Skin of body (tissue), 2 donors: Measurements from ENCODE around the gene PHF19. TPM values are rescaled to one million over a fixed set of nuclear protein-coding genes. Genes with fewer than 3 reads are reported as not detected.

Experiments used
- DNase-seq: peaks from one replicate; lab custom pipeline; 2025; lab: John Stamatoyannopoulos, UW
- total RNA-seq: library from RNA; depleted of rRNA; stranded (reverse); fragments of >200 nt; gene quantifications from one replicate; pipeline ENCODE4 v1.2.3, GENCODE V29; 2014

PHF19 gene
- total RNA-seq, 1 donor from 2014 or later = 23.5 TPM

GRCh38 chr9:120913647-120914264, 36.8 kb upstream of the PHF19 start:
- no peak for DNase-seq

- DNase-seq = no peak
Observed at GRCh38 chr9:120912958-120913646, 36.1 kb upstream of the PHF19 start.

DNA sequence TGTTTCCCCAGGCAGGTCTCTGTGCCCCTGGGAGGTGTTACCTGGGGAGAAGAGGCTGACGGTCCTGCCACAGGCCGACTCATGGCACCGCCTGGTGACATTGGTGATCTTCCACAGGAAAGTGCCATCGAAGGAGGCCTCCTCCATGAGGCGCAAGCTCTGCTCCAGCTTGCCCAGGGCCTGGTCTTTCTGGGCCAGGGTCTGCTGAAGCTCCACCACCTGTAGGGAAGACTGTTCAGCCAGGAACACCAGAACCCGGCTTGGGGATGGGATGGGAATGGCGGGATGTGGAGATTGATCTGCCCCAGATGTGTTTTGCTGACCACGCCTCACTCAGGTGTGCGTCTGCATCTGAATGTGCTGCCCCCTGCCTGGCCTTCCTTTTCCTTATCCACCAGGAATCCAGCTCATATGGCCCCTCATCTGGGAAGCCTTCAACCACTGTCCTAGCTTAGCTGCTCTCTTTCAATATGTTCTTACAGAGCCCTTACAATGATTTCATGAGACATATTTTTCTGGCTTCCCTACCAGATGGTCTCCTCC, 34.4 kb upstream of the PHF19 start:
- DNase-seq = no peak

DNA sequence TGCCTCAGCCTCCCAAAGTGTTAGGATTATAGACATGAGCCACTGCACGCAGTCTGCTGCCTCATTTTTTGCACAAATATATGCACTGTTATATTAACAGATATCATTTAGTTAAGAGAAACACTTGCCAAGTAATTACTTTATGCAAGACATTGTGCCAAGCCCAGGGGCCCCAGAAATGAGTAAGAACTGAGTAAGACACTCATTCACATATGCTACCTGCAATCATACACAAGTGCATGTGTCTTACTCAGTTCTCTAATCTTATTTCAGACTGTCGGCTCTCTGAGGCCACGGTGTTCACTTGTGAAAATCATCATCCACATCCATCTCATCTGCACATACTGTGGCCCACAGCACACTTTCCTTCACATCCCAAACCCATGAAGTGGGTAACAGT, 33.7 kb upstream of the PHF19 start:
- DNase-seq = no peak

DNA sequence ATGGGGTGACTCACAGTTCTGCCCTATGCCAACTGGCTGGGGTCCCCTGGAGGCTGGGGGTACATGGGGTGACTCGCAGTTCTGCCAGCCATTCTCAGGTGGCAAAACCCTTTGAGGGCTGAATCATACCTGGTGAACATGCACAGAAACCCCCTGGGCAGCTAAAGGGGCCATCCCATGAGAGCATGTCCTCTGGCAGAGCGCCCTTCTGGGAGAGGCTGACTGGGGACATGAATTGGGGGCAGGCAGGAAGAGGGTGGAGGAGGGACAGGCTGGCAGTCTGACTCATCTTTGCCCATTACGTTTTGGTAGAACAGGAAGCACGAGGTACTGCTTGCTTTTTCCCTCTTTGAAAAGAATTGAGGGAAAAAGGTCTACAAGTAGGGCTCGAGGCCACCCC, 32.9 kb upstream of the PHF19 start:
- no peak for DNase-seq

- no peak for DNase-seq
Observed at GRCh38 chr9:120905315-120906164, 28.6 kb upstream of the PHF19 start.

- DNase-seq = no peak
Observed at GRCh38 chr9:120904978-120905301, 28.0 kb upstream of the PHF19 start.

DNA sequence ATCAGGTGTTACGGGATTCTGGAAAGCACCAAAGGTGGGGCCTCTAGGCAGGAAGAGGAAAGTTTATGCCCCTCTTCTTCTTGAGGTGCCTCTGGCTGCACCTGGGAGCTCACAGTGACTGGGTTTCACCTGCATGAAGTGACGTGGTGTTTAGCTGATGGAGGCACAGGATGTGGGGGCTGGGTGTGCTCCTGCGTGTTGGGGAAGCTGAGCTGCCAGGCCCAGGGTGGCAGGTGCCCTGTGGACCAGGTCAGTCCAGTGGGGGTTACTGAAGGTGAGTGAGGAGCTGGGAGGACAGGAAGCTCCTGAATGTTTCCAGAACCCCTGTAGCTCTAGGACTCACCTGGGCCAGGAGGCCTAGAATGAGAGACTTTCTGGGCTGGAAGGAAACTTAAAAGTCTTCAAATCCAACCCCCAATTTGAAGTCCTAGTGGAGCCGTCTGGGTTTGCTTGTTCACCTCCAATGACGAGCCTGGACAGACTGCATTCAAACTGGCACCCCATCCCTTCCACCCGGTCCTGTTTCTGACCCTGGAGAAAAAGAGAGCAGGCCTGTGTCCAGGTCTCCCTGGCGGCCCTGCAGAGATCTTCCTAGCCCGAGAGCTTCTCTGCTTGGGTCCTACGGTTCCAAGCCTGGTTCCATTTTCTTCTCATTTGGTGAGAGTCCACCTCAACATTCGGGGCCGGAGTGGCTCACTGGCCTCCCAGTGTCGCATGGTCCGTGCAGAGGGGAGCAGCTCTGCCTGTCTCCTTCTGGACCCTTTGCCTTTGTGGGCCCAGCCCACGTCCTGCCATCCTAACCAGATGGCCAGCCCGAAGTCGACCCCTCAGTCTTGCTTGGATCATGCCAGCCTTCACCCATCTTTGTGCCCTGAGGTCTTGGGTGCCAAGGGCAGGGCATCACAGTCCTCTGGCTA, 27.3 kb upstream of the PHF19 start:
- no peak for DNase-seq

DNA sequence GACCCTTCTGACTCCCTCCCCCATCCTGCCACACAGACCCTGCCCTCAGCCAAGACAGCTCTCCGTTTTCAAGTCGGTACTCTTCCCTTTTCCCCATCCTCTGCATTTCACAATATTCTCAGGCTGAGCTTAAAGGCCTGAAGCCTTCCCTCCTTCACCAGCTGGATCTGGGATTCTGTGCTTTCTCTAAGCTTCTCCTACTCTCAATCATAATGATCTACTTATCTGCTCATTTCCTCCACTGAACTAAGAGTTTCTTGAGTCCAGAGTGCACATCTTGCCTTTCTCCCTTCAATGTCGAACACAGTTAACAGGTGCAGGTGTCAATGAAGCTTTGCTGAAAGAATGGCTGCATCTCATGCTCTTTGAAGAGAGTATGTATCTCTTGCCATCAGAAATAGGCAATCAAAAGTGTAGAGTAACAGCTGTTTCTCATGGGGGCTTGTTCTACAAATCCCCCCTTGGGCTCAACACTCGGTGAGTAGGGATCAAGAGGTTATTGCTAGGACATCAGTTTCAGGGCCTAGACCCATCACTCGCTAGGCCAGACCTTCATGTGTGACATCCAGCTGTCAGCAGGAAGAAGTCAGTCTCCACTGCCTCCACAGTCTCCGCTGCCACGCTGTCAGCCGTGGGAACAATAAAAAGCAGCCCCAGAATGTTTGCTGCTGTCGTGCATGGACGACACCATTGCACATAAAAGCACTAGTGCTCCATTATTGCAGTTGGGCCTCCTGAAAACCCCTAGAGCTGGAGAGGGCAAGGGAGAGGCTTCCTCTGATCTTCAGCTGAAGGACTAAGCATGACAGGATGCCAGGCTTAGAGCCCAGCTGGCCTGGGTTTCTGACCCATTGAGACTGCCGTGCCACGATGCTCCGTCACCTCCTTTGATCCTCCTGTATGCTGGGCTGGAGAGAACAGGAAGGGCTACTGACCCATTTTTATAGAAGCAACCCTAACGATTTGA, 25.9 kb upstream of the PHF19 start:
- no peak for DNase-seq

- DNase-seq = no peak
Observed at GRCh38 chr9:120901755-120902568, 25.0 kb upstream of the PHF19 start.

DNA sequence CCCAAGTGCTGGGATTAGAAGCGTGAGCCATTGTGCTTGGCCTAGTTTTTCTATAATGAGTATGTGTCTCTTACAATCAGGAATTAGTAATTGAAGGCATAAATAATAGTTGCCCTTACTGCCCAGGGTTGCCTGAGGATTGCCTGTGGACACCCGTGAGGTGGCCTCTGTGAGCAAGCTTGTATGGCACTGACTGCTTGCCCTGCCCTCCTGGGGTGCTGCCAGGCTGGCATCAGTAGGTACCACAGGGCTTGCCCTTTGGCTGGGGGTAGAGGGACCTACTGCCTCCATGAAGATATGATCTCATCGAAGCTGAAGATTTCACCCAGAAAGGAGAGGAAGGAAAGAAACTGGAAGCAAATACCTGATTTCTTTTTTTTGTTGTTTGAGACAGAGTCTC, 23.8 kb upstream of the PHF19 start:
- DNase-seq = no peak

- DNase-seq = no peak
Observed at GRCh38 chr9:120899490-120900068, 22.6 kb upstream of the PHF19 start.

- no peak for DNase-seq
Observed at GRCh38 chr9:120898396-120898795, 21.4 kb upstream of the PHF19 start.

GRCh38 chr9:120895951-120896350, 19.0 kb upstream of the PHF19 start:
- DNase-seq = no peak

DNA sequence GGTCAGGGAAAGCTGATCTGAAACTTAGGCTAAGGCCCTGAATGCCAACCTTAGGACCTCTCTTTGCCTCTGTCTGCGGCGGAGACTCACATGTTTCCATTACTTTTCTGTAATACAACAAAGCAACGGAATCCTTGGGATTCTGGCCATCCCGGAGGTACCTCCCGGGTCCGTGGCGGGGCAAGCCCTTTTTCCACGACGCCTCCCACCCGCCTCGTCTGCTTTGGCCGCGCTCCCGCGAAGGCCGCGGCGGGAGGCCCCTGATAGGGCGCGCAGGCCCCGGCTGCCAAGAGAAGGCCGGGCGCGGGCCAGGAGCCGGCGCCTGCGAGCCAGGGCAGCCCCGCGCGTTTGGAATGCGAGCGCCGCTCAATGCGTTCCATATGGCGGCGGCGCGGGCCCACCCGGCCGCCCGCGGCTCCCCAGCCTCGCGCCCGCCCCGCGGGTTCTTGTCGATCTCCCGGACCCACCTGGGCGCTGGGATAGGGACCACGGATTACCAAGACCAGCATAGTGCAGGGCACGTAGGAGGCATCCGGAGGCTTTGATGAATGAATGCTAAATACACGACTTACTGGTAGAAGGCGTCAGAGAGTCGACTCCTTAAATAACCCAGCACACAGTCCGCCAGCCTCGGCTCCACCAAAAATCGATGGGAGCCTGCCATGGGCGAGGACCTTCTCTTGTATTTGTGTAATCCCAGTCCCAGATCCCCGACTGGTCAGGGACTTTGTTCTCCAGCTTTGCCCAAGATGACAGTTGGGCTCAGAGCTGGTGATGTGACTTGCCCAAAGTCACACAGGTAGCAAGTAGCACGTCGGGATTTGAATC, 17.5 kb upstream of the PHF19 start:
- DNase-seq = peak; percentile 67

- no peak for DNase-seq
Observed at GRCh38 chr9:120893611-120894307, 16.8 kb upstream of the PHF19 start.
